ENCODE results near the gene CLEC16A. TPM values are rescaled to one million over a fixed set of nuclear protein-coding genes. Genes with fewer than 3 reads are reported as not detected.

Gene CLEC16A
- total RNA-seq, 4 donors from 2014 or later = 38.2 to 153 (median 92.7) TPM

- Histone ChIP-seq H3K36me3 (no peaks in the 10 kb centered on the region), H3K9me3 (no peaks in the 10 kb centered on the region), H3K4me3 (no peak overlapping the region), H3K27me3 (no peaks in the 10 kb centered on the region), H3K27ac (no peak overlapping the region), H3K4me1 (peaks cover 0 to under 1% (median 0%) of the 10 kb centered on the region in 4 donors)
- in situ Hi-C loops (cut with MboI; ENCODE audit: low pct_ligation_motif_present in 1 of 4, low pct_unique_long_range_greater_than_20kb in 1 of 4, low sequenced_read_pairs in 3 of 4) = no loop called here
- no peak for TF ChIP-seq POLR2A (IDR thresholded peaks at IDR 0.05)
- TF ChIP-seq POLR2AphosphoS5 (IDR thresholded peaks at IDR 0.05) = no peak
- TF ChIP-seq CTCF (IDR thresholded peaks at IDR 0.05) = no peak
- no peak for TF ChIP-seq EP300 (IDR thresholded peaks at IDR 0.05; ENCODE audit: low read depth)
- WGBS, 2 donors (ENCODE audit: low coverage in 1 of 2) = 97 to 98% methylated on average over 5 of the region's 5 CpGs
- no peak for DNase-seq
- intact Hi-C loops (cut with DNase I; ENCODE audit: low total_unique reads) = loop anchor here (10.0 kb wide), 1 partner anchor 183 kb away; the partner anchor contains the start of gene SOCS1
These were observed 127.5 kb downstream of the CLEC16A start for GRCh38 chr16:11071829-11072228.

- in situ Hi-C loops (cut with MboI; ENCODE audit: low pct_ligation_motif_present in 1 of 4, low pct_unique_long_range_greater_than_20kb in 1 of 4, low sequenced_read_pairs in 3 of 4) = no loop called here
- DNase-seq = no peak
- Histone ChIP-seq H3K36me3 (no peaks in the 10 kb centered on the region), H3K4me1 (peaks cover 2 to 8% (median 5%) of the 10 kb centered on the region in 4 donors), H3K9me3 (no peaks in the 10 kb centered on the region), H3K27me3 (no peaks in the 10 kb centered on the region), H3K4me3 (no peak overlapping the region), H3K27ac (no peak overlapping the region)
- intact Hi-C loops (cut with DNase I; ENCODE audit: low total_unique reads) = loop anchor here (10.0 kb wide), 1 partner anchor 182 kb away; the partner anchor contains the start of gene SOCS1
- 87% methylated on average over 4 to 5 of the region's 5 CpGs for WGBS, 2 donors (ENCODE audit: low coverage in 1 of 2)
- no peak for TF ChIP-seq CTCF (IDR thresholded peaks at IDR 0.05)
- TF ChIP-seq EP300 (IDR thresholded peaks at IDR 0.05; ENCODE audit: low read depth) = no peak
- TF ChIP-seq POLR2AphosphoS5 (IDR thresholded peaks at IDR 0.05) = no peak
- no peak for TF ChIP-seq POLR2A (IDR thresholded peaks at IDR 0.05)
These were observed 128.2 kb downstream of the CLEC16A start for GRCh38 chr16:11072420-11073153.

- 88 to 90% methylated on average over 5 to 11 of the region's 11 CpGs for WGBS, 2 donors (ENCODE audit: low coverage in 1 of 2)
- Histone ChIP-seq H3K36me3 (no peaks in the 10 kb centered on the region), H3K4me1 (peaks cover 10 to 18% (median 12%) of the 10 kb centered on the region in 4 donors), H3K27me3 (no peaks in the 10 kb centered on the region), H3K9me3 (no peaks in the 10 kb centered on the region), H3K27ac (no peak overlapping the region), H3K4me3 (no peak overlapping the region)
- TF ChIP-seq POLR2A (IDR thresholded peaks at IDR 0.05) (no peak), CTCF (IDR thresholded peaks at IDR 0.05) (no peak), EP300 (IDR thresholded peaks at IDR 0.05; ENCODE audit: low read depth) (no peak), POLR2AphosphoS5 (IDR thresholded peaks at IDR 0.05) (no peak)
- in situ Hi-C loops (cut with MboI; ENCODE audit: low pct_ligation_motif_present in 1 of 4, low pct_unique_long_range_greater_than_20kb in 1 of 4, low sequenced_read_pairs in 3 of 4) = no loop called here
- intact Hi-C loops (cut with DNase I; ENCODE audit: low total_unique reads) = loop anchor here (10.0 kb wide), 1 partner anchor 181 kb away; the partner anchor contains the start of gene SOCS1
- no peak for DNase-seq
These were observed 129.1 kb downstream of the CLEC16A start for GRCh38 chr16:11073407-11073999.

DNA sequence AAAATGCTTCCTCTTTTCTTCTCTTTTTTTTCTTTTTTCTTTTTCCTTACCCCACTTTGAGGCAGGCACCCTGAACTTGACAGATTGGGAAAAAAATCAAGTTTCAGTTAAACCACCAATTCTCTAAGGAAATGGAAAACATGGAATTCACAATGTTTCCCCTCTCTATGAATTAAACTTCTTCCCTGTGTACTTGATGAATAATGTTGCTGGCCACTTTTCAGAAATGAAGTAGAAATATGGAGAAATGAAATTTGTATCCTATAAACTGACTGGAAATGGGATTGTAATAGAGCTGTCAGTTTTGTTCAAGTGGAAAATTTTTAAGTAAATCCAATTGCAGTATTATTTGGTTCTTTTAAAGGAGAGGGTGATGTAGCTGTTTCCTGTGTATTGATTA, 129.8 kb downstream of the CLEC16A start:
- Histone ChIP-seq H3K27me3 (no peaks in the 10 kb centered on the region), H3K4me3 (no peak overlapping the region), H3K27ac (no peak overlapping the region), H3K36me3 (no peaks in the 10 kb centered on the region), H3K4me1 (peaks cover 15 to 24% (median 18%) of the 10 kb centered on the region in 4 donors), H3K9me3 (no peaks in the 10 kb centered on the region)
- intact Hi-C loops (cut with DNase I; ENCODE audit: low total_unique reads) (loop anchor here (10.0 kb wide), 1 partner anchor 181 kb away; the partner anchor contains the start of gene SOCS1), in situ Hi-C loops (cut with MboI; ENCODE audit: low pct_ligation_motif_present in 1 of 4, low pct_unique_long_range_greater_than_20kb in 1 of 4, low sequenced_read_pairs in 3 of 4) (no loop called here)
- DNase-seq = no peak
- TF ChIP-seq POLR2A (IDR thresholded peaks at IDR 0.05) (no peak), POLR2AphosphoS5 (IDR thresholded peaks at IDR 0.05) (no peak)

Data from transverse colon (tissue), 4 donors.